Posterior vena cava (tissue), 2 donors: ENCODE measurements around the gene IQCB1. TPM values are rescaled to one million over a fixed set of nuclear protein-coding genes. Genes with fewer than 3 reads are reported as not detected.
"Not testable (repeated sequence)": the region's sequence is repeated elsewhere in the genome, so short reads cannot be mapped to it uniquely, and the experiment has no call there.

Source experiments
- DNase-seq: peaks from one replicate; pipeline ENCODE4 v3.0.0-alpha.2; 2020; ENCODE audit warnings: low spot score
- intact Hi-C, 2 donors: fragments of 100-400 bp; cut with DNase I; formaldehyde crosslinking; loops; one replicate each; pipeline versions ENCODE4 v1.14.1 to v1.14.2; 2022 to 2023
- total RNA-seq, 2 donors: library from RNA; stranded (reverse); fragmentation: NEBNext Ultra II Directional; extraction: Animal tissue kit (Norgen Biotek cat#: 25700); gene quantifications; one replicate each; pipeline ENCODE4 v1.2.1, GENCODE V29; 2021
- donor health status: DM: yes; HTN: yes; CAD: no.
- donor health status: DM: yes; HTN: yes; CAD: no.

Gene IQCB1
- total RNA-seq, 2 donors from 2014 or later: 11.6 to 13.8 TPM

DNA sequence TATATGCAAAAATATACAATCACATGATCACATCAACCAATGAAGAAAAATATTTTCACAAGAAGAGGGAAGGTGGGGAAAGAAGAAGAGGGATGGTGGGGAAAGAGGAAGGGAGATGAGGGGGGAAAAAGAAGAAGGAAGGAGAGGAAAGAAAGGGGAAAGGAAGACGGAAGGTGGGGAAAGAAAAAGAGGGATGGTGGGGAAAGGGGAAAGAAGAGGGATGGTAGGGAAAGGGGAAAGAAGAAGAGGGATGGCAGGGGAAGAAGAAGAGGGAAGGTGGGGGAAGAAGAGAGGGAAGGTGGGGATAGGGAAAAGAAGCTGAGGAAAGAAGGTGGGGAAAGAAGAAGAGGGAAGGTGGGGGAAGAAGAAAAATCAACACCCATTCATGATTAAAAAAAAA lies 82.1 kb downstream of the IQCB1 start:
- DNase-seq: no peak
- intact Hi-C loops: no loop called here

DNA sequence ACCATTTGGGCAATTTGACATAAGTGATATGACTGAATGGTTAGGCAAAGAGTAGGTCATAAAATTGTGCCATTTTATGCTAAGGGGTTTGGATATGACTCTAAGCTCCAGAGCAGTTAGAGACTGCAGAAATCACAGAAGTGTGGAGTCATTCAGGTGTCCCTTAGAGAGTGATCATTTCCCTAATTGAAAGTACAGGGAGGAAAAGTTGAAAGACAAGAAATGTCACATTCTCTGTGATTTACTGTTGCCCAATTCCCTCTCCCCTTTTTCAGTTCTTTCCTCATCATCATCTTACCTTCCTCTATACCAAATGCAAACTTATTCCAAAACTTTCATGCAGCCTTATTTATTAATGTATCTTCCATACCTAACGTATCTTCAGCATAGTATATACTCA lies 82.6 kb downstream of the IQCB1 start:
- DNase-seq: no peak
- intact Hi-C loops: no loop called here

DNA sequence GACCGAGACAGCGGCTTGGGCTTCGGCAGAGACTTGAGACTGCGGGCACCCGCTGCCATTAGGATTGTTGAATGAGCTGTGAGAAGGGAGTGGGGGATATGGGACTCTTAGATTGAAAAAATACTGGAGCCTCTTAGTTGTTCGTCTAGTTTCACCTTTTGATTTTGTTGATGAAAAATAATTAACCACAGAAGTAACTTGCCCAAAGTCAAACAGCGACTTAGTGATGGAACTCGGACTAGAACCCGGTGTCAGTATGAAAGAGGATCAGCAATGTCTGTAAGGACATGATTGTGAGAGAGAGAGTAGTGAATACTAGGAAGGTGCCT lies 84.8 kb downstream of the IQCB1 start:
- no peak for DNase-seq
- intact Hi-C loops: no loop called here

DNA sequence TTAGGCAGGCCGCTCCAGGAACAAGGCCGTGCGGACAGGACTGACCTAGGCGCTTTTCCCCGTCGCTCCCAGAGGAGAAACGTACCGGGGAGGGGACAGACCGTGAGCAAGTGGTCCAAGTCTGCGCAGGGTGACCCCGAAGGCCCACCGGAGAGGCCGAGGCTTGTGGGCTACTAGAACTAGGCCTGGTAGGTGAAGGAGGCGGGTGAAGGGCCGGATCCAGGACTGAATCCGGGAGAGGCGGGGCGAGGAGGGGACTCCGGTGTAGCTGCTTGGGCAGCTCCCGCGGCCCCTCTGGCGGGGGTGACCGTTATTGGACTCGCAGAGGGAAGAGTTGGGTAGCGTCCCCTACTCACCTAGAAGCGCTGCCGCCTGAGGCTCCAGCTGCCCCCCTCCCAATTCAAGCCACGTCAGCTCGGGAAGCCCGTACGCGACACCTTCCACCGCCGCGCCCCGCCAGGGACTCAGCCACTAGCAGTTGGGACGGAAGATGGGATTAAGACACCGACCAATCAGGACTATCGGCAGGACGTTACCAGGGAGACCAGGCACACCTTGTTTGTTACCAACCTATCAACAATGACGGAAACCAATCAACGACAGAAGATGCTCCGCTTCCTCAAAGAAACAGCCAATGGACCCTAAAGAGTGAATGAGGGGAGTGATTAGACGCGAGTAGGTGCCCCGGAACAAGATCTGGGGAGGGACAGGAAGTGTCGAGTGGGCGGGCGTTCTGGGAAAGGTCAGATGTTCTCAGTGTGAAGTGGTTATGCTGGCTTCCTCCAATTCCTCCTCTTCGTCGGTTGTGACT lies 85.4 kb downstream of the IQCB1 start, which contains the start of gene GOLGB1:
Gene GOLGB1 (minus strand): TSS at position 466 of the 811 bp plus-strand sequence. CDS start 18,770 bp downstream, outside the sequence.
- DNase-seq: peak; percentile 98
- intact Hi-C loops: no loop called here

DNA sequence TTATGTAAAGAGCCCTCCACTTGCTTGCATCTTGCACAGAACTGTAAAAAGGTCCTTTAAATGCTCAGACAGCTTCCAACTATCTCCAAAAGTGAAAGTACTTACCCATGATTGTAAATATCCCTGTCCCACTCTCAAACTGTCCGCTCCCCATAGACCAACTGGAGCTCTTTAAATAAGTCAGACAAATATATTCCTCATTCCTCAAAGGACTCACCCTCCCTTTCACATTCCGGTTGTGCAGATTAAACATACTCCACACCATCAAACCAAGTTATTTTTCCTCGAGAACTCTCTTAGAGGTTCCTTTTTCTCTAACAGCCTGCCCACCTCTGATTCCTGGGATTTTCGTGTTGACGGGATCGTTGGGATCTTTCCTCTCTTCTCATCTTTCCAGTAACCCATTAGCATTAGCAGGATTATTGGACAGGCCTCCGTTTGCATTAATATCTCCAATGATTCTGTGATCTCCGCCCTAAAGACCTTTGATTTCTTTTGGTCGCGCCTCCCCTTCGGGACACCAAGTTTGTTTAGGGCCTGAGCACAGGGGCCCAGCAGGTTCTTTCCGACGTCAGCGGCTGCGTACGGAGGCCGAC lies 86.1 kb downstream of the IQCB1 start:
- DNase-seq: no peak
- intact Hi-C loops: no loop called here

DNA sequence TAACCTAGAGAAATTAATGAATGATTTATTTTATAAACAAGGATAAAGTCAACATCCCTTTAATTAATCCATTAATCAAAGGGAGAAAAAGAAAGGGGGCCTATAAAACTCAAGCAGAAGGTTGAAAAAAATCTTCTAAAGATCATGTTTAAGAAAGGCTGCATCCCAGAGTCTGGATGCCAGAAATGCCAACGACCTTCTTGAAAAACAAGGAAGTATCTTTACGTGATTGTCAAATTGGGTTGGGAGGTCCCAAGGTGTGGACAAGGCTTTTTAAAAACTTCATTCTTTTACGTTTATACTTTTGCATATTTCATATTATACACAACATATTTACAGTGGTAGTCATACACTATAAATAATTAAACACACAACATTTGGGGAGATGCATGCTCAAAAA lies 86.9 kb downstream of the IQCB1 start:
- DNase-seq: no peak

DNA sequence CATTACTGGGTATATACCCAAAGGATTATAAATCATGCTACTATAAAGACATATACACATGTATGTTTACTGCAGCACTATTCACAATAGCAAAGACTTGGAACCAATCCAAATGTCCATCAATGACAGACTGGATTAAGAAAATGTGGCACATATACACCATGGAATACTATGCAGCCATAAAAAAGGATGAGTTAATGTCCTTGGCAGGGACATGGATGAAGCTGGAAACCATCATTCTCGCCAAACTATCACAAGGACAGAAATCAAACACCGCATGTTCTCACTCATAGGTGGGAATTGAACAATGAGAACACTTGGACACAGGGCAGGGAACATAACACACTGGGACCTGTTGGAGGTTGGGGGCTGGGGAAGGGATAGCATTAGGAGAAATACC lies 91.8 kb downstream of the IQCB1 start:
- intact Hi-C loops, DNase-seq: not testable (repeated sequence)

More for the DNA sequence above, 86.9 kb downstream of the IQCB1 start:
- intact Hi-C loops: loop anchor here in 1 of 2 donors (2.0 kb wide), 1 partner anchor 63 kb away; no protein-coding TSS in a partner anchor

DNA sequence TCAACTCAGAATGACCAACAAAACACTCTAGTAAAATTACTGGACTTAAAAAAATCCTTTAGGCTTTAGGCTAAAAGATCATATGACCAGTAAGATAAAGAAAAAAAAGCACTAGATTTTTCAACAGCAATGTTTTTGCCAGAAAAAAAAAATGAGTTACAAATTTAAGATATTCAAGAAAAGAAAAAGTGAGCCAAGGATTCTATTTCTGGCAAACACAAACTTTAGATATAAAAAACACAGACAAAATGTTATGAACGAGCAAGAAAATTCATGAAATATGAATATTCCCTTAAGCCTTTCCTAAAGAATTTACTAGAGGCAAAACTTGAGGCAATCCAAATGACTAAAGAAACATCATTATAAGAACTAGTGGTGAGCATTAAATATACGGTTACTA lies 94.0 kb downstream of the IQCB1 start:
- intact Hi-C loops: no loop called here

DNA sequence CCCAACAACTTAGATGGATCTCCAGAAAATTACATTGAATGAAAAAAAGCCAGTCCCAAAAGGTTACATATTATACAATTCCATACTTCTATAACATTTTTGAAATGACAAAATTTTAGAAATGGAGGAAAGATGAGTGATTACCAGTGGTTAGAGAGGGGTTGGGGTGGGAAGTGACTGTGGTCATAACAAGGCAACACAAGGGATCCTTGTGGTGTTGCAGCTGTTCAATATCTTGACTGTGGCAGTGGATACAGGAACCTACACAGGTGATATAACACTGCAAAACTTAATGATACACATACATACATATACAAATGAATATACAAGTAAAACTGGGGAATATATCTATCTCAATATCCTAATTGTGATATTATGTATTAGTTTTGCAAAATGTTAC lies 95.0 kb downstream of the IQCB1 start:
- no peak for DNase-seq
- intact Hi-C loops: no loop called here

More for the DNA sequence above, 94.0 kb downstream of the IQCB1 start:
- DNase-seq: no peak

DNA sequence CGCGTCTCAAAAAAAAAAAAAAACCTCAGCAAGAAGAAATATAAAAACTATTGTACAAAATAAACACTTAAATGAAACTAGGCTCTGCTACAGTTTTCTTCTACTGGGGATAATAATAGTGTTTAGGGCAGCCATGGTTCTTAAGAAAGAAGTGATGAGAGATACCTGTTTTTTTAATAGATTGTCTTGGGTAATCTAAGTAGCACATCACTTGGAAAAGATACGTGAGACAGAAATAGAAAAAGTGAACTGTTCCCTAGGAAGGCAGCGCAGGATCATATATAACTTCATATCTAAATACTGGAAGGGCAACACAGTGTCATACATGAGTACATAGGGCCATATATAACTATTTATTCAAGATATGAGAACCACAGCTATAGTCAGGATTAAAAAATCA lies 97.2 kb downstream of the IQCB1 start:
- DNase-seq: no peak
- intact Hi-C loops: no loop called here

DNA sequence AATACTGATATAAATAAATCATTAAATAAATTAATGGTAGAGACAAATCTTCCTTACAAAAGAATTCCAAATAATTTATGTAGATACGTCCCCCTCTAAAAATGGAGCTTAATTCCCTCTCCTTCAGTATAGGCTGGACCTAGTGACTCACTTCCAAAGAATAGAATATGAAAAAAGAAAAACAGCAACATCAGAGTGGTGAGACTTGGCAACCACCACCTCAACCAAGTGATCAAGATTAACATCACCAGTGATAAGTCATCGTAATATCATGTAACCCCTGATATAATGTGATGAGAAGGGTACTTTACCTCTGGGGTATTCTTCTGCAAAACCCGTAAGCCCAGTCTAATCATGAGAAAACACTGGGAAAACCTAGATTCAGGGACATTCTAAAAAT lies 98.7 kb downstream of the IQCB1 start:
- no peak for DNase-seq
- intact Hi-C loops: no loop called here

DNA sequence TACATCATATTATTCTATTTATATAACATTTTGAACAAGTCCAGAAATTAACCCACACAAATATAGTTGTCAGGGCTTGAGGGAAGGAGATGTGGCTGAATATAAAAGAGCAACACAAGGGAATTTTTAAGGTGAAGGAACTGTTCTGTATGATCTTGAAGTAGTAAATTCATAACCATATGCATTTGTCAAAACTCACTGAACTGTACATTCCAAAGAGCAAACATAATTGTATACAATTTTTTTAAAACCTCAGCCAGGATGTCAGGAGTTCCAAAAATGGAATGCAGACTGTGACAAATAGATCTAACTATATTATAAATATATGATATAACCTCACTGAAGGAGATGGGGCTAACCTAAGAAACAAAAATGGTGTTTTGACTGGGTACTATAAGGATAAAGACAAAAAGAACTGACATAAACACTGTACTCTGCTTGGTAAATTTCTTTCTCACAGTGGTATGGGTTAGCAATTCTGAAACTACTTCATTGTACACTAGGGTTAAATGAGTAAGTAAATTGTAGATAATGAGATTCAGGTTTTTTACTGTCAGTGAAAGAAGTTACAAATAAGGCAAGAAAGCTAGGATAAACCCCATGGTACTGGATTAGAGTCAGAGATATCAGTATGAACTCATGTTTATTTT lies 99.7 kb downstream of the IQCB1 start:
- intact Hi-C loops: no loop called here
- no peak for DNase-seq

DNA sequence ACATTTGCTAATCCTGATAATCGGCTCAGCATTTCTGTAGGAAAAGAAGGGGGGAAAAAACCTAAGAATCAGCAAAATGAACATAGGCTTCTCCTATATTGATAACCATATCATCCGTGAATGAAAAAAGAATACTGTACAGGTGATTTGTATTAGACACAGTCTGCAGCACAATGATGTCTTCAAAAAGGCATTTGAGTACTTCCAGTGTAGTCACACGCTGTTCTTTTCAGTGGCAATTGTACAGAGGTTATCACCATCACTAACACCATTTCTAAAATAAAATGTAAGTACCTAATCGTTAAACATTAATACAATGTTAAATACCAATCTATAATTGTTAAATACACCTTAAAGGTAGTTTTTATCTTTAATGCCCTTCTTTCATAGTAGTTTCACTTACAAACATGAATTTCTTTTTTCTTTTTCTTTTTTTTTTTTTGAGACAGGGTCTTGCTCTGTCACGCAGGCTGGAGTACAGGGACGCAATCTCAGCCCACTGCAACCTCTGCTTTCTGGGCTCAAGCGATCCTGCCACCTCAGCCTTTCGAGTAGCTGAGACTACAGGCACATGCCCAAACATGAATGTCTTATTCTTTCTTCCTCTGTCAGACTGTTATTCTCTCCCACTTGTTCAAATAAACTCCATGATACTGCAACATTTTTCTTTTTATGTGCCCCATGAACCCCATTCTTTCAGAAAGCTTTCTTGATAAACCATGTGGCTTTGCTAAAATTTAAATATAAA lies 103.7 kb downstream of the IQCB1 start:
- intact Hi-C loops: no loop called here

DNA sequence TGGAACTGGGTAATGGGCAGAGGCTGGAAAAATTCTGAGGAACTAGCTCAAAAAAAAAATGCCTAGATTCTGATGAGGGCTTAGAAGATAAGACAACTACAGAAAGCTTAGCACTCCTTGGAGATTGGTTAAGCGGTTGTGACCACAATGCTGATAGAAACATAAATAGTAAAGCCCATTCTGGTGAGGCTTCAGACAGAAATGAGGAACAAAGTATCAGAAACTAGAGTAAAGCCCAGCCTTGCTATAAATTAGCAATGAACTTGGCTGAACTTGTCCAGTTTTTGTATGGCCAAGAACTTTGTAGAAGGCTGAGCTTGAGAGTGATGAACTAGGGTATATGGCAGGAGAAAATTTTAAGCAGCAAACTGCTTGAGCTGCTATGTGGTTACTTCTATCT lies 110.7 kb downstream of the IQCB1 start:
- intact Hi-C loops: no loop called here
- DNase-seq: no peak

More for the DNA sequence above, 103.7 kb downstream of the IQCB1 start:
- DNase-seq: no peak

DNA sequence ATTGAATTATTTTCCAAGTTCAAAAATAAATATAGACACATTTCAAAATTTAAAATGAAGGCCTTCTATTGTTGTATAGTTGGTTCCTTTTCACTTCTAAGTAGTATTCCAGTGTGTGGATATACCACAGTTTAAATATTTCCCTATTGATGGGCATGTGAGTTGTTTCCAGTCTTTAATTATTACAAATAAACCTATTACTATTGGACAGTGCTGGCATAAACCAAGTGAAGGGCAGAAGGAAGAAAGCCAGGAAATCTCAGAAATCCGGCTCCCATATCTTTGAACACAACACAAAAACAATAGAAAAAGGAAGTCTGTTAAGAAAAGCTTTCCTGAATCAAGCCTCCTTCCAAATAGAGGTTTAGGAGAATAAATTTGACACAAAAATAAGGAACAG lies 111.4 kb downstream of the IQCB1 start:
- no peak for DNase-seq
- intact Hi-C loops: no loop called here

DNA sequence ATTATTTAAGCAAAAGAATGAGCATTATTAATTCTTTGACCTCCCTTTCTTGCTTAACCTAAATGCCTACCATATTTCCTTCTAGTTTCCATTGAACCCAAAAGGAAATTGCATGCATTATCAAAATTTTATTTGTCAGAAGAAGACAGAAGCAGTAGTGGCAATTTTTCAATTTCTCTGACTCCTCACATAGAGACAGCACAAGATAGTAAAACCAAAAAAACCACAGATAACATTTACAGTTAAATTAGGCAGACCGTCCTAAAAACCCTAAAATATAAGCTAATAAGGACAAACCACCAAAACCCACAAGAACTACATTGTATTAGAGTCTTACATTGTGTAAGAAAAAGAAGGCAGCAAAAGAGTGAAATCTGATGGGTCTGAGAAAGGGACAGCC lies 112.4 kb downstream of the IQCB1 start:
- intact Hi-C loops: no loop called here

DNA sequence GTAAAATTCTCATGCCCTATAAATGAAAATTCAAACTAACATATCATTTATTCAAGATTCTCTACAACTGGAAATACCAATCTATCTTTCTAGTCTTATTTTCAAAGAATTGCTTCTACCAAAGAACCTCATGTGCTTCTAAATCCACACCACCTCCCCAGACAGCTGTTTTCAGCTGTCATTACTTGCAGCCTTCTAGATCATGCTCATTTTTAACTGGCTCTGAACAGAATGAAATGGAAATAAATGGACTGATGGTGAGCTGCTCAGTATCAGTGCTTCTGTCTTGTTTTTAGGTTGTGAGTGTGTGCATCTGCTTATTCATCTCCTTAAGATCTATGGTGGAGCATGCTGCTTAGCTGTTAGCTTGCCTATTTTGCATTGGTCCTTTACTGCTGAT lies 114.7 kb downstream of the IQCB1 start:
- intact Hi-C loops: no loop called here

More for the DNA sequence above, 112.4 kb downstream of the IQCB1 start:
- DNase-seq: no peak

More for the DNA sequence above, 114.7 kb downstream of the IQCB1 start:
- DNase-seq: no peak
